ENCODE data around the gene ANTXR1. TPM values are rescaled to one million over a fixed set of nuclear protein-coding genes. Genes with fewer than 3 reads are reported as not detected.

The ANTXR1 gene
- total RNA-seq, 1 donor = 61.5 TPM

DNA sequence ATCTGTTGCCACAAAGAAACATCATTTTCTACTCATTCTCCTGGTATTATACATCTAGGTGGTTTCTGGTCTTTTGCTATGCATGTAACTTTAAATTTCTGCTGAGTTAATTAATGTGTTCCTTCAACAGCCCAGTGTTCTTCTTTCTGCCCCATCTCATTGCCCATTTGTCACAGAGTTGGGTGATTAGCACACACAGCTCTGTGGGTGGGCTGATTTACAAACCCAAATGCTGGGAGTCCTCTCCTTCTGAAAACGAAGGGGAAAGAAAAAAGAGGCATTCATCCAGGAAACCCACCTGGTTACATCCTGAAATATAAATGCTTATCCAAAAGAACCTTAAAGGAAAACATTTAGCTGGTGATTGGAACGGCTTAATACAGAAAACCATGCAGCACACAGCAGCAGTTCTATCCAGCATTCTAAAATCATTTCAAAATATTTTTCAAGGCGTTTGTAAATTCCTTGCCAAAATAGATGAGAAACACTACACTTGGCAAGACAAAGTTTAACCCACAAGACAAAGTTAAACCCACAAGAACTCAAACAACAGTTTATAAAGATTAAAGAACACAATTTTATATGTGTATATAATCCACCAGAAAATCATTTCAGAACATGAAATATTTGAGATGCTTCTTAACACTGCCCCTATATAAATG, 177.9 kb downstream of the ANTXR1 start:
- peak; percentile 51 for DNase-seq (ENCODE audit: low read depth)
- H3K4me3 ChIP-seq (ENCODE audit: low read depth, low read length) = no peak overlapping the region

DNA sequence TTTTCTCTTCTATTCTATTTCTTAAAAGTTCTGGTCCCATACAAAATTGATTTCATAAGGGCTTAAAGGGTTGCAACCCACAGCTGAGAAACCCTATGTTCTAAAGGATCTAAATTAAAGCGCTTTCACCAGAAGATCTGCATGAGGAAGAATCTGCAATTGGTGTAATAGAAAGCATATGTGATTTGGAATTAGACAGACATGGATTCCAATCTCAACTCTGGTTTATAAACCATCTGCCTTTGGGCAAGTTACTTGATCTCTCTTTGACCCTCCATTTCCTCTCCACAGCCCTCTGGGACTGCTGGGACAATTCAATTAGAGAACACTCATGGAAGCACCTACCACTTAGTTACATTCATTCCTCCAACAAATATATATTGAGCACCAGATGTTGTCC, 178.7 kb downstream of the ANTXR1 start:
- no peak overlapping the region for H3K4me3 ChIP-seq (ENCODE audit: low read depth, low read length)
- TF ChIP-seq CTCF (IDR thresholded peaks at IDR 0.05; ENCODE audit: insufficient read depth, low read length) = no peak
- no peak for DNase-seq (ENCODE audit: low read depth)

More for the DNA sequence above, 177.9 kb downstream of the ANTXR1 start:
- TF ChIP-seq CTCF (IDR thresholded peaks at IDR 0.05; ENCODE audit: insufficient read depth, low read length) = no peak

DNA sequence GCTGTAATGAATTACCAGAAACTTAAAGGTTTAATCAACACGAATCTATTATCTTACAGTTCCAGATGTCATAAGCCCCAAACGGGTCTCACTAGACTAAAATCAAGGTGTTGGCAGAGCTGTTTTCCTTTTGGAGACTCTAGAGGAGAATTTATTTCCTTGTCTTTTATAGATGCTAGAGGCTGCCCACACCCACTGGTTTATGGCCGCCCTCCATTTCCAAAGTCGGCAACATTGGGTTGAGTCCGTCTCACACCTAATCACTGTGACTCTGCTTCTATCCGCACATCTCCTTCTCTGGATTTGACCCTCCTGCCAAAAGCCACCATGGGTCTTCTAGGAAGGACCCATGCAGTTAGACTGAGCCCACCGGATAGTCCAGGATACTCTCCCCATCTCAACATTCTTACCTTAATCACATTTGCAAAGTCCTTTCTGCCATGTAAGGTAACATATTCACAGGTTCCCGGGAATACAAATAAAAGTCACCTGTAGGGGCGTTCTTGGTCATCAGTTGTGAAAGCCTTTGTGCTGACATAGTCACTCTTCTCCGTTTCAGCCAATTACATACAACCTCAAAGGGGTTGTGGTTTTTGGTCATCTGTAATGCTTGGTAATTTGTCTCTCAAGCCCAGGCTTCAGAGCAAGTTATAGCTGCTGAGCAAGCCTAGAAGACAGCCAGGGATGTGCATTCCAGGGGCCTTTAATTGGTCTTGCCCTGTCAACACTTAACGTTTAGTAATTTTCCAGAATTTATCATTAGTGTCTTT, 179.4 kb downstream of the ANTXR1 start:
- TF ChIP-seq CTCF (IDR thresholded peaks at IDR 0.05; ENCODE audit: insufficient read depth, low read length) = no peak
- no peak for DNase-seq (ENCODE audit: low read depth)
- H3K4me3 ChIP-seq (ENCODE audit: low read depth, low read length) = no peak overlapping the region

DNA sequence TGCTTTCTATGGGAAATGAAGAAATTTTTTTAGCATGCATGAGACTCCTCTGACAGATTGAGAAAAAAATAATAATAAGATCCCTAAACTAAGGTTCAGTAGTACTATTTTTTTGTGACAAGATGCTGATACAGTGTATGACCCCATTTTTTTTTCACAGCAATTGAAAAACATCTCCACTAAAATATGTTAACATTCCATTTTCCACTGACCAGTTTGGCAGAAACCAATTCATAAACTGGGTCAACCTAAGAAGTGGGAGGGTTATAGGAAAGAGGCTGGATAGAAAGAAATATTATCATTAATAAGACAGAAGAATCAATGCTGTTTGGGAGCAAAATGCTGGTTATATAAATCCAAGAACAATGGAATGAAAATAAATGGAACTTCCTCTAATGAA, 182.7 kb downstream of the ANTXR1 start:
- no peak for DNase-seq (ENCODE audit: low read depth)
- no peak for TF ChIP-seq CTCF (IDR thresholded peaks at IDR 0.05; ENCODE audit: insufficient read depth, low read length)
- no peak overlapping the region for H3K4me3 ChIP-seq (ENCODE audit: low read depth, low read length)

GRCh38 chr2:69196327-69197117, 183.5 kb downstream of the ANTXR1 start:
- TF ChIP-seq CTCF (IDR thresholded peaks at IDR 0.05; ENCODE audit: insufficient read depth, low read length) = no peak
- peak; percentile 65 for DNase-seq (ENCODE audit: low read depth)
- H3K4me3 ChIP-seq (ENCODE audit: low read depth, low read length) = no peak overlapping the region

DNA sequence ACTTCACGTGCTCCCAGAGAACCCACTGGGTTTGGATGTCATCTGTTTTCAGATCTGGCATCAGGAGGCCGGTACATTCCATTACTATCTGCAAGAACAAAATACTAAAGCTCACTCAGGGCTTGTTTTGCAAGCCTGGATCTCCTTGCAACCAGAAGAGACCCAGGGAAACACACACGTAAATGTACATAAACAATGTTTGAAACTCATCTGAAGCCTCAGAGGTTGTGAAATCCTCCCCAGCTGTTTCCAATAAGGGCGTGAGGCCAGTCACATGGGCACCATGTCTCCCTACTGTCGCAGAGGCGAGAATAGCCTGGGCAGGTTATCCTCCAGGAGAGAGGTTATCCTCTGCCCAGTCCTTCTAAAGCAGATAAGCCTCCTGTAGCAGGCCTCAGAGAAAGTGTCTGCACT, 187.1 kb downstream of the ANTXR1 start:
- TF ChIP-seq CTCF (IDR thresholded peaks at IDR 0.05; ENCODE audit: insufficient read depth, low read length) = no peak
- DNase-seq (ENCODE audit: low read depth) = peak; percentile 93
- no peak overlapping the region for H3K4me3 ChIP-seq (ENCODE audit: low read depth, low read length)

Data from fibroblast of the aortic adventitia (primary cell).